ENCODE data around the gene RPL36. TPM values are rescaled to one million over a fixed set of nuclear protein-coding genes. Genes with fewer than 3 reads are reported as not detected.

RPL36 gene
- 1,331 TPM for polyA plus RNA-seq
- long read RNA-seq, donor 1, transcript RPL36-204 (3 exons, 452 nt) = minor isoform, 6 of 601 reads
- long read RNA-seq, donor 1, transcript RPL36-201 (4 exons, 707 nt) = major isoform, 463 of 601 reads
- long read RNA-seq, donor 1, transcript RPL36-202 (3 exons, 556 nt) = minor isoform, 100 of 601 reads
- long read RNA-seq, donor 1, partial matches to known transcripts = 15 of 601 reads
- long read RNA-seq, donor 1, other reads (novel, unspliced or antisense) = 17 of 601 reads
- long read RNA-seq, donor 2, transcript RPL36-201 (4 exons, 707 nt) = major isoform, 982 of 1,386 reads
- long read RNA-seq, donor 2, transcript RPL36-202 (3 exons, 556 nt) = minor isoform, 299 of 1,386 reads
- long read RNA-seq, donor 2, transcript RPL36-204 (3 exons, 452 nt) = minor isoform, 9 of 1,386 reads
- long read RNA-seq, donor 2, partial matches to known transcripts = 50 of 1,386 reads
- long read RNA-seq, donor 2, other reads (novel, unspliced or antisense) = 43 of 1,386 reads
- long read RNA-seq, donor 3 = 0 reads
- long read RNA-seq, donor 4, transcript RPL36-201 (4 exons, 707 nt) = major isoform, 141 of 166 reads
- long read RNA-seq, donor 4, transcript RPL36-202 (3 exons, 556 nt) = minor isoform, 24 of 166 reads
- long read RNA-seq, donor 4, partial matches to known transcripts = 0 of 166 reads
- long read RNA-seq, donor 4, other reads (novel, unspliced or antisense) = 0 of 166 reads
- long read RNA-seq, donor 5, transcript RPL36-202 (3 exons, 556 nt) = minor isoform, 136 of 804 reads
- long read RNA-seq, donor 5, transcript RPL36-201 (4 exons, 707 nt) = major isoform, 544 of 804 reads
- long read RNA-seq, donor 5, partial matches to known transcripts = 109 of 804 reads
- long read RNA-seq, donor 5, other reads (novel, unspliced or antisense) = 11 of 804 reads
- long read RNA-seq, donor 6, transcript RPL36-204 (3 exons, 452 nt) = minor isoform, 20 of 1,326 reads
- long read RNA-seq, donor 6, transcript RPL36-202 (3 exons, 556 nt) = minor isoform, 231 of 1,326 reads
- long read RNA-seq, donor 6, transcript RPL36-201 (4 exons, 707 nt) = major isoform, 959 of 1,326 reads
- long read RNA-seq, donor 6, partial matches to known transcripts = 86 of 1,326 reads
- long read RNA-seq, donor 6, other reads (novel, unspliced or antisense) = 28 of 1,326 reads
- long read RNA-seq, donor 7, transcript RPL36-202 (3 exons, 556 nt) = minor isoform, 97 of 563 reads
- long read RNA-seq, donor 7, transcript RPL36-201 (4 exons, 707 nt) = major isoform, 441 of 563 reads
- long read RNA-seq, donor 7, partial matches to known transcripts = 9 of 563 reads
- long read RNA-seq, donor 7, other reads (novel, unspliced or antisense) = 12 of 563 reads
- long read RNA-seq, donor 8, transcript RPL36-208 (2 exons, 907 nt) = minor isoform, 5 of 1,939 reads
- long read RNA-seq, donor 8, transcript RPL36-201 (4 exons, 707 nt) = major isoform, 1,618 of 1,939 reads
- long read RNA-seq, donor 8, transcript RPL36-202 (3 exons, 556 nt) = minor isoform, 205 of 1,939 reads
- long read RNA-seq, donor 8, transcript RPL36-204 (3 exons, 452 nt) = minor isoform, 9 of 1,939 reads
- long read RNA-seq, donor 8, partial matches to known transcripts = 48 of 1,939 reads
- long read RNA-seq, donor 8, other reads (novel, unspliced or antisense) = 54 of 1,939 reads
- long read RNA-seq, donor 9, transcript RPL36-202 (3 exons, 556 nt) = minor isoform, 202 of 1,375 reads
- long read RNA-seq, donor 9, transcript RPL36-204 (3 exons, 452 nt) = minor isoform, 13 of 1,375 reads
- long read RNA-seq, donor 9, transcript RPL36-208 (2 exons, 907 nt) = minor isoform, 5 of 1,375 reads
- long read RNA-seq, donor 9, transcript RPL36-201 (4 exons, 707 nt) = major isoform, 1,040 of 1,375 reads
- long read RNA-seq, donor 9, partial matches to known transcripts = 71 of 1,375 reads
- long read RNA-seq, donor 9, other reads (novel, unspliced or antisense) = 44 of 1,375 reads
- long read RNA-seq, donor 10, transcript RPL36-204 (3 exons, 452 nt) = minor isoform, 9 of 1,412 reads
- long read RNA-seq, donor 10, transcript RPL36-201 (4 exons, 707 nt) = major isoform, 1,125 of 1,412 reads
- long read RNA-seq, donor 10, transcript RPL36-202 (3 exons, 556 nt) = minor isoform, 192 of 1,412 reads
- long read RNA-seq, donor 10, partial matches to known transcripts = 36 of 1,412 reads
- long read RNA-seq, donor 10, other reads (novel, unspliced or antisense) = 48 of 1,412 reads
- long read RNA-seq, donor 11, transcript RPL36-202 (3 exons, 556 nt) = minor isoform, 145 of 849 reads
- long read RNA-seq, donor 11, transcript RPL36-201 (4 exons, 707 nt) = major isoform, 634 of 849 reads
- long read RNA-seq, donor 11, partial matches to known transcripts = 37 of 849 reads
- long read RNA-seq, donor 11, other reads (novel, unspliced or antisense) = 29 of 849 reads

GRCh38 chr19:5690125-5690954, at the start of gene RPL36:
TSS of gene RPL36 (plus strand) at chr19:5690295. CDS start at chr19:5690508, 213 bp downstream.
- DNase-seq = peak; percentile 97 to 99
- H3K36me3 ChIP-seq (ENCODE audit: control insufficient read depth, insufficient read depth, low read length) = peaks cover 39% of the 10 kb centered on the region
- no peaks in the 10 kb centered on the region for H3K27me3 ChIP-seq (ENCODE audit: control insufficient read depth, insufficient read depth, low read length)
- peak within 1 kb of the TSS; percentile 97 for H3K4me3 ChIP-seq (ENCODE audit: low read length)
- H3K27ac ChIP-seq (ENCODE audit: low read length) = peak within 1 kb of the TSS; percentile 87
- peaks cover 9% of the 10 kb centered on the region for H3K9me3 ChIP-seq (ENCODE audit: control insufficient read depth, low read depth, low read length)
- peaks cover 14% of the 10 kb centered on the region for H3K4me1 ChIP-seq (ENCODE audit: control insufficient read depth, insufficient read depth, low read length)
- WGBS (ENCODE audit: insufficient coverage, low lambda C conversion rate) = no CpG with 5 or more reads among the region's 73 CpGs

- no peaks in the 10 kb centered on the region for H3K27me3 ChIP-seq (ENCODE audit: control insufficient read depth, insufficient read depth, low read length)
- H3K4me3 ChIP-seq (ENCODE audit: low read length) = no peak overlapping the region
- WGBS (ENCODE audit: insufficient coverage, low lambda C conversion rate) = 80% methylated on average over 2 of the region's 4 CpGs
- no peak for DNase-seq
- H3K36me3 ChIP-seq (ENCODE audit: control insufficient read depth, insufficient read depth, low read length) = peaks cover 46% of the 10 kb centered on the region
- H3K4me1 ChIP-seq (ENCODE audit: control insufficient read depth, insufficient read depth, low read length) = no peaks in the 10 kb centered on the region
- no peak overlapping the region for H3K27ac ChIP-seq (ENCODE audit: low read length)
- H3K9me3 ChIP-seq (ENCODE audit: control insufficient read depth, low read depth, low read length) = no peaks in the 10 kb centered on the region
Observed at GRCh38 chr19:5641171-5641570, 48.9 kb upstream of the RPL36 start.

GRCh38 chr19:5642204-5642603, 47.9 kb upstream of the RPL36 start:
- DNase-seq = no peak
- Histone ChIP-seq H3K27ac (ENCODE audit: low read length) (no peak overlapping the region), H3K27me3 (ENCODE audit: control insufficient read depth, insufficient read depth, low read length) (no peaks in the 10 kb centered on the region), H3K9me3 (ENCODE audit: control insufficient read depth, low read depth, low read length) (no peaks in the 10 kb centered on the region), H3K36me3 (ENCODE audit: control insufficient read depth, insufficient read depth, low read length) (peaks cover 56% of the 10 kb centered on the region), H3K4me3 (ENCODE audit: low read length) (no peak overlapping the region), H3K4me1 (ENCODE audit: control insufficient read depth, insufficient read depth, low read length) (no peaks in the 10 kb centered on the region)
- no CpG with 5 or more reads among the region's 2 CpGs for WGBS (ENCODE audit: insufficient coverage, low lambda C conversion rate)

GRCh38 chr19:5643060-5643459, 47.0 kb upstream of the RPL36 start:
- Histone ChIP-seq H3K36me3 (ENCODE audit: control insufficient read depth, insufficient read depth, low read length) (peaks cover 65% of the 10 kb centered on the region), H3K9me3 (ENCODE audit: control insufficient read depth, low read depth, low read length) (no peaks in the 10 kb centered on the region), H3K27me3 (ENCODE audit: control insufficient read depth, insufficient read depth, low read length) (no peaks in the 10 kb centered on the region), H3K4me1 (ENCODE audit: control insufficient read depth, insufficient read depth, low read length) (no peaks in the 10 kb centered on the region), H3K4me3 (ENCODE audit: low read length) (no peak overlapping the region), H3K27ac (ENCODE audit: low read length) (no peak overlapping the region)
- no CpG with 5 or more reads among the region's 4 CpGs for WGBS (ENCODE audit: insufficient coverage, low lambda C conversion rate)
- DNase-seq = no peak

GRCh38 chr19:5644037-5644436, 46.1 kb upstream of the RPL36 start:
- DNase-seq = no peak
- Histone ChIP-seq H3K4me3 (ENCODE audit: low read length) (no peak overlapping the region), H3K4me1 (ENCODE audit: control insufficient read depth, insufficient read depth, low read length) (no peaks in the 10 kb centered on the region), H3K36me3 (ENCODE audit: control insufficient read depth, insufficient read depth, low read length) (peaks cover 70% of the 10 kb centered on the region), H3K27me3 (ENCODE audit: control insufficient read depth, insufficient read depth, low read length) (no peaks in the 10 kb centered on the region), H3K27ac (ENCODE audit: low read length) (no peak overlapping the region), H3K9me3 (ENCODE audit: control insufficient read depth, low read depth, low read length) (no peaks in the 10 kb centered on the region)
- no CpG with 5 or more reads among the region's 2 CpGs for WGBS (ENCODE audit: insufficient coverage, low lambda C conversion rate)

- Histone ChIP-seq H3K9me3 (ENCODE audit: control insufficient read depth, low read depth, low read length) (no peaks in the 10 kb centered on the region), H3K27ac (ENCODE audit: low read length) (no peak overlapping the region), H3K4me3 (ENCODE audit: low read length) (no peak overlapping the region), H3K36me3 (ENCODE audit: control insufficient read depth, insufficient read depth, low read length) (peaks cover 79% of the 10 kb centered on the region), H3K27me3 (ENCODE audit: control insufficient read depth, insufficient read depth, low read length) (no peaks in the 10 kb centered on the region), H3K4me1 (ENCODE audit: control insufficient read depth, insufficient read depth, low read length) (no peaks in the 10 kb centered on the region)
- WGBS (ENCODE audit: insufficient coverage, low lambda C conversion rate) = no CpG with 5 or more reads among the region's 5 CpGs
- no peak for DNase-seq
Observed at GRCh38 chr19:5645409-5645808, 44.7 kb upstream of the RPL36 start.

- DNase-seq = no peak
- 100% methylated on average over 2 of the region's 4 CpGs for WGBS (ENCODE audit: insufficient coverage, low lambda C conversion rate)
- no peaks in the 10 kb centered on the region for H3K9me3 ChIP-seq (ENCODE audit: control insufficient read depth, low read depth, low read length)
- H3K4me3 ChIP-seq (ENCODE audit: low read length) = no peak overlapping the region
- peaks cover 85% of the 10 kb centered on the region for H3K36me3 ChIP-seq (ENCODE audit: control insufficient read depth, insufficient read depth, low read length)
- no peak overlapping the region for H3K27ac ChIP-seq (ENCODE audit: low read length)
- H3K27me3 ChIP-seq (ENCODE audit: control insufficient read depth, insufficient read depth, low read length) = no peaks in the 10 kb centered on the region
- H3K4me1 ChIP-seq (ENCODE audit: control insufficient read depth, insufficient read depth, low read length) = no peaks in the 10 kb centered on the region
Observed at GRCh38 chr19:5646703-5647102, 43.4 kb upstream of the RPL36 start.

- no peaks in the 10 kb centered on the region for H3K9me3 ChIP-seq (ENCODE audit: control insufficient read depth, low read depth, low read length)
- H3K4me3 ChIP-seq (ENCODE audit: low read length) = no peak overlapping the region
- no peak for DNase-seq
- no peaks in the 10 kb centered on the region for H3K27me3 ChIP-seq (ENCODE audit: control insufficient read depth, insufficient read depth, low read length)
- H3K27ac ChIP-seq (ENCODE audit: low read length) = no peak overlapping the region
- peaks cover 86% of the 10 kb centered on the region for H3K36me3 ChIP-seq (ENCODE audit: control insufficient read depth, insufficient read depth, low read length)
- WGBS (ENCODE audit: insufficient coverage, low lambda C conversion rate) = 100% methylated on average over 1 of the region's 11 CpGs
- no peaks in the 10 kb centered on the region for H3K4me1 ChIP-seq (ENCODE audit: control insufficient read depth, insufficient read depth, low read length)
Observed at GRCh38 chr19:5648464-5648863, 41.6 kb upstream of the RPL36 start.

Data from large intestine (tissue), 12 donors.